ENCODE measurements around the gene RHBDF1.
A peak's percentile ranks its signal among the peaks of the same experiment; 100 is the strongest.

GRCh38 chr16:75580-76501, 3.4 kb upstream of the RHBDF1 start:
- TF ChIP-seq CTCF (IDR thresholded peaks at IDR 0.05) (no peak), EP300 (IDR thresholded peaks at IDR 0.05) (no peak), POLR2A (IDR thresholded peaks at IDR 0.05; ENCODE audit: low read depth) (no peak), POLR2AphosphoS5 (IDR thresholded peaks at IDR 0.05) (peak in 1 of 2 donors; percentile 5)

Data from esophagus muscularis mucosa (tissue), 4 donors.